ENCODE data around the gene NMNAT1.
"Not testable (repeated sequence)": the region's sequence is repeated elsewhere in the genome, so short reads cannot be mapped to it uniquely, and the experiment has no call there.

NMNAT1 gene

DNA sequence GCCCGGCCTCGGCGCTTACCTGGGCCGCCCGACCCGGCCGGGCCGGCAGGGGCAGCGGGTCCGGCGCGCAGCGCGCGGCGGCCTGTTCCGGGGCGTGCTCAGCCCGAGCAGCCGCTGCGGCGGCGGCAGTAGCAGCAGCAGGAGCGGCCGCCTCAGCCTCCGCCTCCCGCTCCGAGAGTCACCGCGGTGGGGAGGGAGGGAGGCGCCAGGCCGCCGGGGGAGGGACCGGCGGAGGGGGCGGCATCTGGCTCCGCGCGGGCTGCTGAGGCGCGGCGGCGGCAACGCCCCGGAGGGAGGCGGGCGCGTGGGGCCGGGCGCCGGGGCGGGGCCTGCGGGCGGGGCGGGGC lies 33.2 kb upstream of the NMNAT1 start, which contains the start of gene CTNNBIP1:
Gene CTNNBIP1, minus strand, starts transcription at position 194 of the 347 bp plus-strand sequence. CDS start 38,205 bp downstream, outside the sequence.
- no peak for DNase-seq
- no peak for TF ChIP-seq GATA1 (IDR thresholded peaks at IDR 0.05; ENCODE audit: low read depth, low read length)

DNA sequence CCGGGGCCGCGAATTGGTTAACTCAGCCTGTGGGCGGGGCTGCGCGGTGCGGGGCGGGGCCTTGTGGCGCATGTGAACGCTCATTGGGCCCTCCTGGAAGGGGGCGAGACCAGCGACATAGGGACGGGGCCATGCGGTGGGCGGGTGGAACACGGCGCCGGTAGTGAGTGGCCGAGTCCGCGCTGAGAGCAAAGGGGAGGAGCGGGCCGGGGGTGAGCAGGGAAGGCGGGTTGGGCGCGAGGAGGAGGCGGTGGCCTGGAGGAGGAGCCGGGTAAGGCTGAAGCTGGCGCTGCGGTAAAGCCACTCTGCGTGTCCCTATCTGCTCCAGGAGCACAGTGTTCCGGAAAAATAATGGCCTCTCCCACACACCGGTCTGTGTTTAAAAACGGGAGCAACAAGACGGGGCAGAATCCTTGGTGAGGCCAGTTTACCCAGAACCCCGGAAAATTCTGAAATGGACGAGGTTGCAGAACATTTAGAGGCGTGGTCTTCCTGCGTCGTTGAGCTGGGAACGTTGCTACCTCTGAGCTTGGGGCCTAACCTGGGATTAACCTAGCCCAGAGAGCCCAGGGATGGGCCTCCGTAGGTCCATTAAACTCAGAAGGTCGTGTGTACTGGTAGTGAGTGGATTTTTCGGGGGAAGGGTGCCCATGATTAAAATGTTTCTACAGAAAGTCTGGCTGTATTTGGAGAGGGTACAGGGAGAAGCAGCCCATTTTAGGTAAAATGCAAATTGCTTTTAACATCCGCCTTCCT lies 32.7 kb upstream of the NMNAT1 start:
- DNase-seq = peak; percentile 99 to 100

DNA sequence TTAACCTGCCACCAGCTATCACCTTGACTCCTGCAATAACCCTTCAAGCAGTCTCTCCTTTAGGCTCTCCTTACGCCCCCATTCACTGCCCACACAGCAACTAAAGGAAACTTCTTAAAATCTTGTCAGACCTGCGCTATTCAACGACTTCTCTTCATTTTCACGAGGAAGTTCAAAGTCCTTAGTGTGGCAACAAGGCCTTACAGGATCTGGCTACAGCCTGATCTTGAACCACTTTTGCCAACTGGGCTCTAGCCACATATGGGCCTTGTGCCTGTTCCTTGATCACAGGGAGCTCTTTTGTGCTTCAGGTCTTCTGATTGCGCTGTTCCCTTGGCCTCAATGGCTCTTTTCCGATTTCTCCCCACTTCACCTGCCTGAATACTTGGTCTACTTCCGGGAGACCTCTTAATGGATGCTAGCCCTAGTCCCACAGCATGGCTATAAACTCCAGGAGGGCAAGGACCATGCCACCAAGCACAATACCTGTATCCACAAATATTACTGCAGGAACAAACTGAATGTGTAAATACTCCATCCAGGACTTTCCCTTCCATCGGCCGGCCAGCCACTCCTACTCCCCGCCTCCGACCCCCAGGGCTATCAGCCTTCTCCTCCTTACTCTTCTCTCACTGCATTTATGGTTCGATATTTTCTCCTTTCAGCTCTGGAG lies 30.9 kb upstream of the NMNAT1 start:
- no peak for DNase-seq
- no peak for TF ChIP-seq GATA1 (IDR thresholded peaks at IDR 0.05; ENCODE audit: low read depth, low read length)
- TF ChIP-seq POLR2A (IDR thresholded peaks at IDR 0.05; ENCODE audit: low read length) = no peak

More for the DNA sequence above, 32.7 kb upstream of the NMNAT1 start:
- no peak for TF ChIP-seq GATA1 (IDR thresholded peaks at IDR 0.05; ENCODE audit: low read depth, low read length)
- TF ChIP-seq POLR2A (IDR thresholded peaks at IDR 0.05; ENCODE audit: low read length) = peak; percentile 80

DNA sequence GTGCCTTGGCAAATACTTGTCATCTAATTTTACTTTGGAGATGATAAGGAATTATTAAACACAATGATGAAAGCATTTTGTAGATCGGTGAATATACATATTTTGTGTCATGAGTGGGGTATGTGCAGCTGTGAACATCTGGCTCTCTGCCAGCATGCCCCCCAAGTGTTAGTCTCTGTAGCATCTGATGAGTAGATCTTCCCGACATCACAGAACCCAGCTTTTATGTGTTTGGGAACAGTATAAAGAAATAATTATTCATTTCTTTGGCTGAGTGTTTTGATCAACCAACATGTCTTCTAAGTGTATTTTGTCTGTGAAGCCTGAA lies 28.7 kb upstream of the NMNAT1 start:
- TF ChIP-seq GATA1 (IDR thresholded peaks at IDR 0.05; ENCODE audit: low read depth, low read length) (no peak), POLR2A (IDR thresholded peaks at IDR 0.05; ENCODE audit: low read length) (no peak)
- DNase-seq = peak in 1 of 2 experiments; percentile 8

DNA sequence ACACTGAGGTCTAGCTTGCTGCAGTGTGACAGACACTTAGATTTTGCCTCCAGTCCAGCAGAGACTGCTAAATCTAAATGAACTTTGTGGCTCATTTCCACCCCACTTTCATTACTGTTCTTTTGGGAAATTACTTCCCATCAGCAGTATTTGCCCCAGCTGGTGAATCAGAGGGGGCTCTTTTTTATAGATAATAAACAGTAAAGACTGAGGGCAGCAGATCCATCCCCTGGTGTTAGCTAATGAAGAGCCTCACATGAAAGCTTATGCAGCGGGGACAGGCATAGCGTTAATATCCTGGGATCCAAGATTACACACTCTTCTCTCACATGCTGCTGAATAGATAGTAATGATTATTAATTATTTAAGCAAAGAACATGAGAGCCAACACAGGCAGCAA lies 26.8 kb upstream of the NMNAT1 start:
- TF ChIP-seq POLR2A (IDR thresholded peaks at IDR 0.05; ENCODE audit: low read length) (no peak), GATA1 (IDR thresholded peaks at IDR 0.05; ENCODE audit: low read depth, low read length) (no peak)

DNA sequence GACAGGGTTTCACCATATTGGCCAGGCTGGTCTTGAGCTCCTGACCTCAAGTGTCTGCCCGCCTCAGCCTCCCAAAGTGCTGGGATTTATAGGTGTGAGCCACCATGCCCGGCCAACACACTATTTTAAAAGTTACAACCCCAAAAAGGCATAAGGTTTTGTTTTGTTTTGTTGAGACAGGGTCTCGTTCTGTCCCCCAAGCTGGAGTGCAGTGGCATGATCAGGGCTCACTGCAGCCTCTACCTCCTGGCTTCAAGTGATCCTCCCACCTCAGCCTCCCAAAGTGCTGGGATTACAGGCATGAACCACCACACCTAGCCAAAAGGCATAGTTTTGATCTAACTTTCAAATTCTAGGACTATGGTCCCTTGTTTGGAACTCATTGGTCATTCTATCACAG lies 25.8 kb upstream of the NMNAT1 start:
- DNase-seq = not testable (repeated sequence)

More for the DNA sequence above, 26.8 kb upstream of the NMNAT1 start:
- DNase-seq = no peak

DNA sequence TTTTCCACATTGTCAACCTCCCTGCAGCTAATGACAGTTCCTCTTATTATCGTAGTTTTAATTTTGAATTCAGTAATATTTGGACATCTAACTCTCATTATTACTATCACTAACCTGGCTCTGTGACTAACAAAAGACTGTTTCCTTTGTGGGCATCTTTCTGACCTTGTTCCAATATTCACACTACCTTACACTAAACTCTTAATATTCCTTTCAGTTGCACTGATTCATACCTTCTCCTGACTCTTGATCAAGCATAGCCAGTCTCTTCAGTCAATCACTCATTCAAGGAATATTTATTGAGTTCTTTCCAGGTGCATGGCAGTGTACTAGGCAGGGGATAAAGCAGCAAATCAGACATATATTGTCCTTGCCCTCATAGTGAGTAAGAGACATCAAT lies 25.4 kb upstream of the NMNAT1 start:
- TF ChIP-seq POLR2A (IDR thresholded peaks at IDR 0.05; ENCODE audit: low read length) (no peak), GATA1 (IDR thresholded peaks at IDR 0.05; ENCODE audit: low read depth, low read length) (no peak)
- no peak for DNase-seq

DNA sequence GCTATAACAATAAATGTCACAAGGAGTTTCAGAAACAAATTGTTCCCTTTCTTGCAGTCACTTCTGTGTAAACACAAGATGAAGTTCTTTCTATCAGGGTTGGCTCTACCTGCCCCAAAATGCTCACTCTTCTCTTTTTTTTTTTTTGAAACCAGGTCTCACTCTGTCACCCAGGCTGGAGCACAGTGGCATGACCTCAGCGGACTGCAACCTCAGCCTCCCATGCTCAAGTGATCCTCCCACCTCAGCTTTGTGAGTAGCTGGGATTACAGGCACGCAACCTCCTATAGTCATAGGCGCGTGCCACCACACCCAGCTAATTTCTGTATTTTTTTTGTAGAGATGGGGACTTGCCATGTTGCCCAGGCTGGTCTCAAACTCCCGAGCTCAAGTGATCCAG lies 22.7 kb upstream of the NMNAT1 start:
- DNase-seq = no peak

DNA sequence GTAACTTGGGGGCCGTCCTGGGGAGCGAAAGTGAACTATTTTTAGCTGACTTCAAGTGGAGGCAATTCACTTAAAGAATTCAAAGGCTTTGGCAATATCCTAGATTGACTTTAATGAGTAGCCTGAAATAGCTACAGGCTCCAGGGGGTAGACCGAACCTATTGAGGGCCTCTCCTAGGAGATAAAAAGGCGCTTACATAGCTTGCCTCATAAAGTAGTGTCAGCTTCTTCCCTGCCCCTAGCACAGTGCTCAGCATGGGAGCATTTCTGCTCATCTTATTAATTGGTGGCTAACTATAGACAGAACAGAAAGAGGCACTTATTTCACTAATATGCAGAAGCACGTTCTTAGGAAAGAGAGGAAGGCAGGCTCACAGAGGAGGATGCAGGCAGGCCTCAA lies 20.9 kb upstream of the NMNAT1 start:
- TF ChIP-seq GATA1 (IDR thresholded peaks at IDR 0.05; ENCODE audit: low read depth, low read length) = no peak
- no peak for TF ChIP-seq POLR2A (IDR thresholded peaks at IDR 0.05; ENCODE audit: low read length)
- no peak for DNase-seq

More for the DNA sequence above, 22.7 kb upstream of the NMNAT1 start:
- TF ChIP-seq POLR2A (IDR thresholded peaks at IDR 0.05; ENCODE audit: low read length) (no peak), GATA1 (IDR thresholded peaks at IDR 0.05; ENCODE audit: low read depth, low read length) (no peak)

DNA sequence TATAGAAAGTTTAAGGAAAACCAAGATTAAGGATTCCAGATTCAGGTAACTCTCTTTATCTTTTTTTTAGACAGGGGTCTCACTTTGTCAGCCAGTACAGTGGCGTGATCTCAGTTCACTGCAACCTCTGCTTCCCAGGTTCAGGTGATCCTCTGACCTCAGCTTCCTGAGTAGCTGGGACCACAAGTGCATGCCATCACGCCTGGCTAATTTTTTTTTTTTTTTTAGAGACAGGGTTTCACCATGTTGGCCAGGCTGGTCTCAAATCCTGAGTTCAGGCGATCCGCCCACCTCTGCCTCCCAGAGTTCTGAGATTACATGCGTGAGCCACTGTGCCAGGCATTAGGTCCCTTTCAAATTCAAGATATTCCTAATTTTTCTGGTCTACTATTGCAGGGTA lies 16.0 kb upstream of the NMNAT1 start:
- TF ChIP-seq GATA1 (IDR thresholded peaks at IDR 0.05; ENCODE audit: low read depth, low read length) (no peak), POLR2A (IDR thresholded peaks at IDR 0.05; ENCODE audit: low read length) (no peak)
- no peak for DNase-seq

DNA sequence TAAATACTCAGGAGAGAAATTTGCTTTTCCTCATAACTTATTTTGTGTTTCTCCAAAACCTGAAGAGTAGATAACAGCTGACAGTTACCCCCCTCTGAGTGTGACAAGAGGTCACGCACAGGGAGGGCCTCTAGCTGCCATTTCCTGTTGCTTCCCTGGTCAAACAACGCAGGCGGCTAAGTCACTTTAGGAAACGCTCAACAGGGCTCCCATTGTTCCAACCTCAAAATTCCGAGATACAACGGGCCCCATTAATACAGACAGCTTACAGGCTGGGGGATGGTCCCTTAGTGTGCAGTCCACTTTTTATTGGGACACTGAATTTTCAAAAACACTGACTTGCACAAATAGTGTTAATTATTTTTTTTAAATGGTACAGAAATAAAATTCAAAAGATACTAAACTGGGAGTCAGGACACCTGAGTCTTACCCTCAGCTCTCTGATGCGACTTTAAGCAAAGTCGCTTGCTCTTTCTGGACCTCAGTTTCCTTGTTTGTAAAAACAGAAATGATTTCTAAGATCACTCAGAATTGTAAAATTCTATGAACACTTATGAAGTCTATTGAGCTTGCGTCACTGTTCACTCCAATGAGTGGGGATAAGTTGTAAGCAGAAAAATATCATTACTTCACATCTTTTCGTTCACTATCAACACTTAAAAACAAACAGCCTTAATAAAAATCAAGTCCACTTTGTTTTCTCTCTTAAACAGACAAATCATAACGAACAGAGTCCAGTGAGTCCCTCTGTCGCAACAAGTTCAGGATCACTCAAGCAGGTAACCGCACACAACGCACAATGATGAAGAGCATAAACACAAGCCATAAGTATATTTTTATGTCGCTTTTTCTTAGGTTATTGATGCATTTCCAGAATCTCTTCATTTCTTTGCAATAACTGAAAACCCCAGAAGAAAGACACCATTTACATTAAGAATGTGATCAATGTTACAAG lies 13.6 kb upstream of the NMNAT1 start:
- DNase-seq = peak in 1 of 2 experiments; percentile 6
- TF ChIP-seq POLR2A (IDR thresholded peaks at IDR 0.05; ENCODE audit: low read length) (no peak), GATA1 (IDR thresholded peaks at IDR 0.05; ENCODE audit: low read depth, low read length) (no peak)

DNA sequence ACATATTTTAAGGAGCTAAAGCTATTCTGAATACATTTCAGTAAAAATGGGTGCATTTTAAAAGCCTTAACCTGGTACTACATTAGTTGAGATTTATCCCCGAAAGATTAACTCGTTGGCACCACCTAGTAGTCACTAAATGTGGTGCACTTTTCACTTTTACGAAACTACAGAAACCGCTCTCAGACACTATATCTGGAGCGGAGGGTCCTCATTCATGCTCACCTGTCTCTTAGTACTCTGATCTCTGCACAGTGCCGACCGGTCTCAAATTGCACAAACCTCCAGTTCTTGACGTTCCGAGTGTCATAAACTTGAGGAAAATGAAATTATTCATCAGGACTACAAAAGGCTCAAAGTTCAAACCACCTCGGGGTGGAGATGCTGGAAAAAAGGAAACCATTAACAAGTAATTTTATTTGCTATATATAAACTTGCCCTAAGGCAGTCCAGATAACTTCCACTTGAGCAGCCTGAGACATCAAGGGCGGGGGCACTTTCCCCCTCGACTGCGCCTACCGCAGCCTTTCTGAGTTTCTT lies 806 bp upstream of the NMNAT1 start:
- peak; percentile 58 to 61 for DNase-seq
- TF ChIP-seq POLR2A (IDR thresholded peaks at IDR 0.05; ENCODE audit: low read length) = no peak
- TF ChIP-seq GATA1 (IDR thresholded peaks at IDR 0.05; ENCODE audit: low read depth, low read length) = no peak

DNA sequence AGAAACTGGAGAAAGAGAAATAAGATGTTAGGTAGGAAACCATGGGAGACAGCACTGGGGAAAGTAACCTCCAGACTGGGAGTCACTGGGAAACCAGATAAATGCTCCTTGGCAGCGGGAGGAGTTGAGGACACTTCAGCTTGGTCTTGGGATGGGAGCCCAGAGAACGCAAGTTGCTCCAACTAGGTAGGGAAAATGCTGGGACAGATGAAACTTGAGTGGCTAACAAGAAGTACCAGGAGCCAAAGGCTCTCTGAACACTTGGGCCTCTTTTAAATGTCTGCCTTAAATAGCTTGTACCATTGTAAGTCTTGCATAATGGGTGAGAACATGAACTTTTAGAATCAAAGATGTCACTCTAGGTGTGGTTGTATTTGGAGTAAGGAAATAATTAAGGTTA lies 3.0 kb downstream of the NMNAT1 start:
- DNase-seq = no peak
- no peak for TF ChIP-seq GATA1 (IDR thresholded peaks at IDR 0.05; ENCODE audit: low read depth, low read length)
- TF ChIP-seq POLR2A (IDR thresholded peaks at IDR 0.05; ENCODE audit: low read length) = no peak

DNA sequence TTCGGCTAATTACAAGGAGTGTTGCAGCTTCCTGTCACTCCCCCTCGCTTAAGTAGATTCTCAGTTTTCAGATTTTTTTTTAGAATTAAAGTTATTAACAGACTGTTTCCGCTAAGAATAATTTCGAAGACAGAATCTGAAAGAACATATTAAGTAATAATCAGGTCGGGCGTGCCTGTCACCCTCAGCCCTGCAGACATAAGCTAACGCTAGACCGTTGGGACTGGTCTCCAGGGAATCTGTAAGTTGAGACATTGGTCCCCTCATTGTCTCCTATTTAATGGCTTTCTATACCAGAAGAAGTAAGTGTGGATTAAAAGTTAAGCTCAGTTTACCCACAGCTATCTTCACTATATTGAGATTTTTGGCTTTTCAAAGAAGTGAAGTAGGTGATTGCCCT lies 14.5 kb downstream of the NMNAT1 start:
- DNase-seq = no peak
- no peak for TF ChIP-seq POLR2A (IDR thresholded peaks at IDR 0.05; ENCODE audit: low read length)
- TF ChIP-seq GATA1 (IDR thresholded peaks at IDR 0.05; ENCODE audit: low read depth, low read length) = no peak
